ENCODE results near the gene SLC30A9.

Gene SLC30A9

DNA sequence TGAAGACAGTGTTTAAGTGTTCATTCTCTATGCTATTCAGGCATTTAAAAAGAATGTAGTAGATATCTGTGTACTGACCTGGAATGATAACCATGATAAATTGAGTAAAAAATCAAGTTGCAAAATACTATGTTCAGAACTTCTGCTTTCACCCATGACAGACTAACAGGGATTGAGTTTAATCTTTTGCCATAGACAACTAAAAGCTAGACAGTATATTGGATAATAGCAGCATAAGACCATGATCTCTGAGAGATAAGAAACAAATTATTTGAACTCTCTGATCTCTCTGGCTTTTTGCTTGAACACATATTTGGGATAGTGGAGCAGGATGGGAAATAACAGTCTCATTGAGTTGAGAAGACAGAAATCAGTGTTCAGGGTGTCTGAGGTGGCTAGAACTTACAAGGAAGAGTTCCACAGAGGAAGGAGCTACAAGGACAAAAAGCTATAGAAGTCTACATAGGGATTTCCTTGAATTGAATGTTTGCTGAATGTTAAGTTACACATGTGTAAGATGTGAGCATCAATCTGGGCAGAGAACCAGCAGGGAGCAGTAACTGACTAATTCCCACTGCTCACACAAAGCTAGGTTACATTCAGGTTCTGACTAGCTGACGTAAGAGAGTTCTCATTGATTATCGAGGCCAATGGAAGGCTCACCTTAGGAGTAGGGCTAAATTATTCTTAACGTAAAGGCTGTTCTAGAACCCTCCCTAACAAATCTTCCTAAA is 60.4 kb downstream of the SLC30A9 start:
- Histone ChIP-seq H3K27ac (no peak overlapping the region), H3K4me1 (no peaks in the 10 kb centered on the region), H3K9me3 (no peaks in the 10 kb centered on the region), H3K4me3 (no peak overlapping the region), H3K36me3 (peaks cover 6 to 46% (median 21%) of the 10 kb centered on the region in 3 donors), H3K27me3 (no peaks in the 10 kb centered on the region)
- intact Hi-C loops (cut with DNase I; ENCODE audit: low total_unique reads): no loop called here
- TF ChIP-seq, protein P1, sequence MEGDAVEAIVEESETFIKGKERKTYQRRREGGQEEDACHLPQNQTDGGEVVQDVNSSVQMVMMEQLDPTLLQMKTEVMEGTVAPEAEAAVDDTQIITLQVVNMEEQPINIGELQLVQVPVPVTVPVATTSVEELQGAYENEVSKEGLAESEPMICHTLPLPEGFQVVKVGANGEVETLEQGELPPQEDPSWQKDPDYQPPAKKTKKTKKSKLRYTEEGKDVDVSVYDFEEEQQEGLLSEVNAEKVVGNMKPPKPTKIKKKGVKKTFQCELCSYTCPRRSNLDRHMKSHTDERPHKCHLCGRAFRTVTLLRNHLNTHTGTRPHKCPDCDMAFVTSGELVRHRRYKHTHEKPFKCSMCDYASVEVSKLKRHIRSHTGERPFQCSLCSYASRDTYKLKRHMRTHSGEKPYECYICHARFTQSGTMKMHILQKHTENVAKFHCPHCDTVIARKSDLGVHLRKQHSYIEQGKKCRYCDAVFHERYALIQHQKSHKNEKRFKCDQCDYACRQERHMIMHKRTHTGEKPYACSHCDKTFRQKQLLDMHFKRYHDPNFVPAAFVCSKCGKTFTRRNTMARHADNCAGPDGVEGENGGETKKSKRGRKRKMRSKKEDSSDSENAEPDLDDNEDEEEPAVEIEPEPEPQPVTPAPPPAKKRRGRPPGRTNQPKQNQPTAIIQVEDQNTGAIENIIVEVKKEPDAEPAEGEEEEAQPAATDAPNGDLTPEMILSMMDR (IDR thresholded peaks at IDR 0.05): no peak
- DNase-seq: no peak

DNA sequence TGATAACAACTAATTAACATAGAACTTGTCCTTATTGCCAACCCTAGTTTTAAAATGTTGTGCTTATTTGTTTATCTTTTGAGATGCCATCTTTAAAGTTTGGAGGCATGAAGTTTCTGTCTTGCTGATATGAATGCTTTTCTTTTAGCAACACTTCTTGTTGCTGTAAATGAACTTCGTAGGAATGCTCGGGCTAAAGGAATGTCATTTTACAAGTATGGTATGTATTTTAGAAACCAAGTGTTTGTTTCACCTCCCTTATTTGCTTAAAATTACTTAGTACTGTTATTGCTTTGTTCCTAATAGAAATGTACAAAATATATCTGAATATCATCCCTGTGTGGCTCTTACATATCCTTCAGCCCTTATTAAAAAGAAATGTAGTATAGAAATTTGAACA is 76.1 kb downstream of the SLC30A9 start:
- Histone ChIP-seq H3K4me1 (no peaks in the 10 kb centered on the region), H3K27me3 (no peaks in the 10 kb centered on the region), H3K27ac (no peak overlapping the region), H3K4me3 (no peak overlapping the region), H3K9me3 (no peaks in the 10 kb centered on the region), H3K36me3 (peaks cover 26 to 51% (median 34%) of the 10 kb centered on the region in 3 donors)
- no peak for DNase-seq
- TF ChIP-seq, protein P1 (IDR thresholded peaks at IDR 0.05): no peak
- intact Hi-C loops (cut with DNase I; ENCODE audit: low total_unique reads): no loop called here

DNA sequence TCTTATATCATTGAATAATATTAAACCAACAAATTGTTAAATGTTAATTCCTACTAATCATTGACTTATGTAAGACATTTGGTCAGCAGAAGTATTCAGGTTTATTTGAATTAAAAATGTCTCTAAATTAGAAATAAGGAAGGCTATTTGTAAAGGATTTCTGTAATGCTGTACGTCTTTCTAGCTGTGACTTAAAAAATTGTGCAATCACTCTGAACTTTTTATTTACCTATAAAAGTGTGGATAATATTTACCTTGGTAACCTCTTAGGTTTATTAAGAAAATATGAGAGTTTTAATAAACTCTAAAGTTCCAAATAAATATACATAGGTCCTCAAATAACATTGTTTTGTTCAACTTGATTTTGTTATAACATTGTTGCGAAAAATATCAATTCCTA is 76.9 kb downstream of the SLC30A9 start:
- Histone ChIP-seq H3K27ac (no peak overlapping the region), H3K4me1 (no peaks in the 10 kb centered on the region), H3K27me3 (no peaks in the 10 kb centered on the region), H3K4me3 (no peak overlapping the region), H3K9me3 (no peaks in the 10 kb centered on the region), H3K36me3 (peaks cover 26 to 51% (median 29%) of the 10 kb centered on the region in 3 donors)
- no peak for DNase-seq
- intact Hi-C loops (cut with DNase I; ENCODE audit: low total_unique reads): no loop called here
- TF ChIP-seq, protein P1 (IDR thresholded peaks at IDR 0.05): no peak

- no peak for DNase-seq
- Histone ChIP-seq H3K36me3 (peaks cover 16 to 46% (median 23%) of the 10 kb centered on the region in 3 donors), H3K27me3 (no peaks in the 10 kb centered on the region), H3K4me1 (no peaks in the 10 kb centered on the region), H3K27ac (no peak overlapping the region), H3K4me3 (no peak overlapping the region), H3K9me3 (no peaks in the 10 kb centered on the region)
- intact Hi-C loops (cut with DNase I; ENCODE audit: low total_unique reads): no loop called here
- TF ChIP-seq, protein P1 (IDR thresholded peaks at IDR 0.05): no peak
Observed at GRCh38 chr4:42070463-42070862, 80.1 kb downstream of the SLC30A9 start.

- Histone ChIP-seq H3K27ac (no peak overlapping the region), H3K27me3 (no peaks in the 10 kb centered on the region), H3K4me3 (no peak overlapping the region), H3K9me3 (no peaks in the 10 kb centered on the region), H3K4me1 (no peaks in the 10 kb centered on the region), H3K36me3 (peaks cover 23 to 32% (median 24%) of the 10 kb centered on the region in 3 donors)
- no peak for DNase-seq
- intact Hi-C loops (cut with DNase I; ENCODE audit: low total_unique reads): no loop called here
- TF ChIP-seq, protein P1 (IDR thresholded peaks at IDR 0.05): no peak
Observed at GRCh38 chr4:42074294-42074693, 84.0 kb downstream of the SLC30A9 start.

Measured in tibial artery (tissue), 4 donors.